Lower leg skin (tissue), 4 donors: ENCODE results near the gene KRT39. TPM values are rescaled to one million over a fixed set of nuclear protein-coding genes. Genes with fewer than 3 reads are reported as not detected.
"Not testable (repeated sequence)": the region's sequence is repeated elsewhere in the genome, so short reads cannot be mapped to it uniquely, and the experiment has no call there.

ENCODE experiments used
- DNase-seq, 2 donors: peaks; one replicate each; pipeline ENCODE4 v3.0.0-alpha.2; 2019; ENCODE audit warnings: low spot score in 2 of 2
- H3K4me3 ChIP-seq: fragments of 200-600 bp; sonication (generic); 2 replicates; pipeline ENCODE4 v1.5.1; 2017; ENCODE audit warnings: mild to moderate bottlenecking, low read depth; ENCODE audit not compliant: poor library complexity, severe bottlenecking
- POLR2A ChIP-seq, 2 donors: fragments of 450-650 bp; IDR thresholded peaks; one replicate each; pipeline ENCODE4 v1.6.1; 2016 to 2017; ENCODE audit warnings: antibody characterized with exemption in 2 of 2, mild to moderate bottlenecking in 1 of 2, moderate library complexity in 1 of 2
- WGBS, 2 donors: methylation state at CpG; one replicate each; pipeline ENCODE4 v1.1.5; 2018; 5-methylcytosine and 5-hydroxymethylcytosine counted together
- intact Hi-C: fragments of 100-400 bp; cut with DNase I; formaldehyde crosslinking; loops from one replicate; pipeline ENCODE4 v1.15.0; 2023; ENCODE audit warnings: low total_unique reads
- total RNA-seq, 4 donors: library from RNA; depleted of rRNA; stranded (reverse); fragments of >200 nt; gene quantifications; one replicate each; pipeline ENCODE4 v1.1.0, GENCODE V29; 2016
- TF ChIP-seq, protein P1 (sequence below), 3 donors: fragments of 450-650 bp; IDR thresholded peaks; one replicate each; pipeline ENCODE4 v1.5.1; 2016; ENCODE audit warnings: antibody characterized with exemption in 3 of 3, mild to moderate bottlenecking in 3 of 3, moderate library complexity in 2 of 3

Gene KRT39
- total RNA-seq, 4 donors from 2014 or later: 0.51 to 8.8 TPM; not detected in 2

DNA sequence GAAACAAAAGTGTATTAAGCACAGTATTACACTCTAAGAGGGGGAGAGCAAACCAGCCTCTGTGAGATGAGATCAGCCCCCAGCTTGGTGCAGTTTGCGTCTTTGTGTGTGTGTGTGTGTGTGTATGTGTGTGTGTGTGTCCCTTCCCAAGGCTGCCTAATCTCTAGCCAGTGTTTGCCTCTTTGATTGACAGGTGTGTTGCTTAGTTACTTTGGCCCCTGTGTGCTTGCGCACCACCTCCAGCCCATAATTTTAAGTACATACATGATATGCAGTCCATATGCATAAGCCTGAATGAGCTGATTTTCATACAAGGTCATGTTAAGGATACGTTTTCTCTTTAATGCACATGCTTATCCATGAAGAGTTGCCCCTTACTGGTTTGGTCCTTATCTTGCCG lies 35.0 kb upstream of the KRT39 start:
- intact Hi-C loops: no loop called here
- no peak for TF ChIP-seq POLR2A (IDR thresholded peaks at IDR 0.05)
- TF ChIP-seq, protein P1, sequence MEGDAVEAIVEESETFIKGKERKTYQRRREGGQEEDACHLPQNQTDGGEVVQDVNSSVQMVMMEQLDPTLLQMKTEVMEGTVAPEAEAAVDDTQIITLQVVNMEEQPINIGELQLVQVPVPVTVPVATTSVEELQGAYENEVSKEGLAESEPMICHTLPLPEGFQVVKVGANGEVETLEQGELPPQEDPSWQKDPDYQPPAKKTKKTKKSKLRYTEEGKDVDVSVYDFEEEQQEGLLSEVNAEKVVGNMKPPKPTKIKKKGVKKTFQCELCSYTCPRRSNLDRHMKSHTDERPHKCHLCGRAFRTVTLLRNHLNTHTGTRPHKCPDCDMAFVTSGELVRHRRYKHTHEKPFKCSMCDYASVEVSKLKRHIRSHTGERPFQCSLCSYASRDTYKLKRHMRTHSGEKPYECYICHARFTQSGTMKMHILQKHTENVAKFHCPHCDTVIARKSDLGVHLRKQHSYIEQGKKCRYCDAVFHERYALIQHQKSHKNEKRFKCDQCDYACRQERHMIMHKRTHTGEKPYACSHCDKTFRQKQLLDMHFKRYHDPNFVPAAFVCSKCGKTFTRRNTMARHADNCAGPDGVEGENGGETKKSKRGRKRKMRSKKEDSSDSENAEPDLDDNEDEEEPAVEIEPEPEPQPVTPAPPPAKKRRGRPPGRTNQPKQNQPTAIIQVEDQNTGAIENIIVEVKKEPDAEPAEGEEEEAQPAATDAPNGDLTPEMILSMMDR (IDR thresholded peaks at IDR 0.05): no peak
- H3K4me3 ChIP-seq: no peak overlapping the region
- DNase-seq: no peak
- 90 to 91% methylated on average over 4 of the region's 4 CpGs for WGBS, 2 donors

DNA sequence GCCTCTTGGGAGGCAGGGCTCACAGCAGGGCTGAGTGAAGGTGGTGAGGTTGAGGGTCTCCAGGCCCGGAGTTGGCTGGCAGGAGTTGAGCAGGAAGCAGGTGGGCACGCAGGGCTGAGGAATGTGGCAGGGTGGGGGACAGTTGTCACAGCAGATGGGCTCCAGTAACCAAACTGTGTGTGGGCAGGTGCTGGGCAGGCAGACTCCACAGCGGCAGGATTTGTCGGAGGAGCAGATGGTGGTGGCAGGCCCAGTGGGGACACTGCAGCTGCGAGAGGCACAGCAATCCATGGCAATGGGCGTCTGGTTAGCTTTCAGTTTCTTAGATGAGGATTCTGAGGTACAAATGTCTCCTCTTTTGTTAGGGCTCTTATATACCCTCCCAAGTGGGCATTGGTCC lies 32.8 kb upstream of the KRT39 start, which contains the start of gene KRTAP3-2:
KRTAP3-2 (minus strand) TSS at position 344 of the 400 bp plus-strand sequence; CDS start at position 291, 53 bp downstream.
- 90 to 92% methylated on average over 6 of the region's 6 CpGs for WGBS, 2 donors
- DNase-seq, H3K4me3 ChIP-seq, intact Hi-C loops: not testable (repeated sequence)

DNA sequence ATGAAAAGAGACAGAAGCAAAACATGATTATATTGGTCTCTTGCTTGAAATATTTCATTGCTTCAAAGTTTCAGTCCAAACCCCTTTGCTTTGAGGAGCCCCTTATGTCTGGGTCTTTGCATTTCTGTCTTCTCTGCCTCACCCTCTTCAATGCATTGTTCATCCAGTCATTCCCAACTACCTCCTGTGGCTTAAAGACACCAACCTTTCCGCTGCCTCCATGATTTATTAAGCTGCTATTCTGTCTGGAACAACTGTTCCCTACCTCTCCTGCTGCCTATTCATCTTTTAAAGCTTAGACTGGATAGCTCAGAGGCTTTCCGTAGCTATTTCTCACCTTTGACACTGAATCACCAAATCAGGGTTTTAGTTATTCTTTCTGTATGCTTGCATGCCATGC lies 30.6 kb upstream of the KRT39 start:
- DNase-seq: no peak
- TF ChIP-seq POLR2A (IDR thresholded peaks at IDR 0.05): no peak
- TF ChIP-seq, protein P1 (IDR thresholded peaks at IDR 0.05): no peak
- no peak overlapping the region for H3K4me3 ChIP-seq
- 58 to 66% methylated on average over 2 of the region's 2 CpGs for WGBS, 2 donors
- intact Hi-C loops: no loop called here

DNA sequence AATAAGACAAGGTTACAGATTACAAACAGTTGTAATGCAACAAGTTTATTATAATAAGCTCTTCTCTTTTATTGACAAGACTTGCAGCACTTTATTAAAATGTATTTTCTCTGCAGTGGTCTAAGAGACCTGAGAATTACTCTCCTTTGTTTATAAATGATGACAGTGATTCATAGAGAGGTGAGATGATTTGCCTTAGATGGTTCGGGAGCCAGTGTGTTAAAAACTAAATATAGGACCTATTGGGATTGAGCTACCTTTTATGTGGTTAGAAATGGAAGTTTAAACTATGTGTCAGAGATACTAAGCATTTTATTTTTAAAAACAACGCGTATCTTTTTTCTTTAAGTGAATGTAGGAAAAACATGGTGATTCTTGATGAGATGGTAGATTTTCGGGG lies 30.1 kb upstream of the KRT39 start:
- no peak for DNase-seq
- no peak overlapping the region for H3K4me3 ChIP-seq
- 79 to 86% methylated on average over 4 of the region's 4 CpGs for WGBS, 2 donors
- TF ChIP-seq, protein P1 (IDR thresholded peaks at IDR 0.05): no peak
- no peak for TF ChIP-seq POLR2A (IDR thresholded peaks at IDR 0.05)
- intact Hi-C loops: no loop called here

DNA sequence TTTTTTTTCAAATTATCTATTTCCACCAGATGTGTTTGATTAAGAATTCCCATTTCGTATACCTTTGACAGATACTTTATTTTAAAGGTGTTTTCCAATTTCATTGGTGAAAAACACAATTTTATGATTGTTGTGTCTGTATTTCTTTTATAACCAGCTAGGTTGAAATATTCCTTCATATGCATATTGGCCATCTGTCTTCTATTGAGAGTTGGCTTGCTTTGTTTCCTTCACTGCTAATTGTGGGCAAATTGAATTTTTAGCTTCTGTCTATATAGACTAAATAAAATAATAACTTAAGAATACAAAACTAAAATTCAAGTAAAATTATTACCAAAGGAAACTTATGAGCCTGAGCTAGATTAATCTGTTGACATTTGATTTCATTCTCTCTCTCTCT lies 28.4 kb upstream of the KRT39 start:
- H3K4me3 ChIP-seq: no peak overlapping the region
- intact Hi-C loops: no loop called here
- no peak for DNase-seq
- 77 to 86% methylated on average over 1 of the region's 1 CpG for WGBS, 2 donors
- TF ChIP-seq POLR2A (IDR thresholded peaks at IDR 0.05): no peak
- TF ChIP-seq, protein P1 (IDR thresholded peaks at IDR 0.05): no peak

DNA sequence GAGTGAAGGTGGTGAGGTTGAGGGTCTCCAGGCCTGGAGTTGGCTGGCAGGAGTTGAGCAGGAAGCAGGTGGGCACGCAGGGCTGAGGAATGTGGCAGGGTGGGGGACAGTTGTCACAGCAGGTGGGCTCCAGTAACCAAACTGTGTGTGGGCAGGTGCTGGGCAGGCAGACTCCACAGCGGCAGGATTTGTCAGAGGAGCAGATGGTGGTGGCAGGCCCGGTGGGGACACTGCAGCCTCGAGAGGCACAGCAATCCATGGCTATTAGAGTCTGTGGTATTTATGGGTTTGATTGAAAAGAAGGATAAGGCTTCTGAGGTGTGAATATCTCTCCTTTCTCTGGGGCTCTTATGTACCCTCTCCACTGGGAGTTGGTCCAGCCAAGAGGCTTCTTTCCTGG lies 27.1 kb upstream of the KRT39 start, which contains the start of gene KRTAP3-3:
KRTAP3-3 (minus strand) TSS at position 326 of the 400 bp plus-strand sequence; CDS start at position 259, 67 bp downstream.
- intact Hi-C loops: no loop called here
- TF ChIP-seq, protein P1 (IDR thresholded peaks at IDR 0.05): no peak
- no peak for TF ChIP-seq POLR2A (IDR thresholded peaks at IDR 0.05)
- no peak within 1 kb of the TSS for H3K4me3 ChIP-seq
- DNase-seq: no peak
- WGBS, 2 donors: 49 to 59% methylated on average over 4 of the region's 4 CpGs
